AG09319 (cell line): ENCODE measurements around the gene SERPINB6.
"Not testable (repeated sequence)": the region's sequence is repeated elsewhere in the genome, so short reads cannot be mapped to it uniquely, and the experiment has no call there.

Source experiments
- DNase-seq: peaks from one replicate; pipeline ENCODE4 v3.0.0-alpha.2; 2010; ENCODE audit warnings: low read depth; ENCODE audit errors: extremely low read depth
- TF ChIP-seq, protein P1 (sequence below): IDR thresholded peaks from 2 replicates; pipeline ENCODE4 v1.5.1; 2011; ENCODE audit warnings: low read depth, mild to moderate bottlenecking, inconsistent platforms, low read length, moderate library complexity

Gene SERPINB6

DNA sequence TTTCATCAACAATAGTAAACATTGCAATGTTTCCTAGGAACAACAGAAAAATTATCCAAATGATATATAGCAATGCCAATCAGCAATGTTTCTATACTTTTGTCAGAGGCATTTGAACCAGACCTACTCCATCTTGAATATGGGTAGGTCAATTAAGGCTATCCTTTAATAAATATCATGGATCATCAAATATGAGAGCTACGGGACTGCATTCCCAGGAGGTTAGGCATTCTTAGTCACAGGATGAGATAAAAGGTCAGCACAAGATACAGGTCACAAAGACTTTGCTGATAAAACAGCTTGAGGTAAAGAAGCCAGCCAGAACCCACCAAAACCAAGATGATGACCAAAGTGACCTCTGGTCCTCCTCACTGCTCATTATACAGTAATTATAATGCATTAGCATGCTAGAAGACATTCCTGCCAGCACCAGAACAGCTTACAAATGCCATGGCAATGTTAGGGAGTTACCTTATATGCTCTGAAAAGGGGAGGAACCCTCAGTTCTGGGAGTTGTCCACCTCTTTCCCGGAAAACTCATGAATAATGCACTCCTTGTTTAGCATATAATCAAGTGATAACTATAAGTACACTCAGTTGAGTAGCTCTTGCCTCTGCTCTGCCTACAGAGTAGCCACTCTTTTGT, 8.6 kb upstream of the SERPINB6 start:
- no peak for DNase-seq
- TF ChIP-seq, protein P1, sequence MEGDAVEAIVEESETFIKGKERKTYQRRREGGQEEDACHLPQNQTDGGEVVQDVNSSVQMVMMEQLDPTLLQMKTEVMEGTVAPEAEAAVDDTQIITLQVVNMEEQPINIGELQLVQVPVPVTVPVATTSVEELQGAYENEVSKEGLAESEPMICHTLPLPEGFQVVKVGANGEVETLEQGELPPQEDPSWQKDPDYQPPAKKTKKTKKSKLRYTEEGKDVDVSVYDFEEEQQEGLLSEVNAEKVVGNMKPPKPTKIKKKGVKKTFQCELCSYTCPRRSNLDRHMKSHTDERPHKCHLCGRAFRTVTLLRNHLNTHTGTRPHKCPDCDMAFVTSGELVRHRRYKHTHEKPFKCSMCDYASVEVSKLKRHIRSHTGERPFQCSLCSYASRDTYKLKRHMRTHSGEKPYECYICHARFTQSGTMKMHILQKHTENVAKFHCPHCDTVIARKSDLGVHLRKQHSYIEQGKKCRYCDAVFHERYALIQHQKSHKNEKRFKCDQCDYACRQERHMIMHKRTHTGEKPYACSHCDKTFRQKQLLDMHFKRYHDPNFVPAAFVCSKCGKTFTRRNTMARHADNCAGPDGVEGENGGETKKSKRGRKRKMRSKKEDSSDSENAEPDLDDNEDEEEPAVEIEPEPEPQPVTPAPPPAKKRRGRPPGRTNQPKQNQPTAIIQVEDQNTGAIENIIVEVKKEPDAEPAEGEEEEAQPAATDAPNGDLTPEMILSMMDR = no peak

GRCh38 chr6:2978923-2979322, 7.6 kb upstream of the SERPINB6 start:
- no peak for DNase-seq
- TF ChIP-seq, protein P1 = no peak

GRCh38 chr6:2977799-2978590, 6.6 kb upstream of the SERPINB6 start:
- no peak for DNase-seq
- TF ChIP-seq, protein P1 = no peak

DNA sequence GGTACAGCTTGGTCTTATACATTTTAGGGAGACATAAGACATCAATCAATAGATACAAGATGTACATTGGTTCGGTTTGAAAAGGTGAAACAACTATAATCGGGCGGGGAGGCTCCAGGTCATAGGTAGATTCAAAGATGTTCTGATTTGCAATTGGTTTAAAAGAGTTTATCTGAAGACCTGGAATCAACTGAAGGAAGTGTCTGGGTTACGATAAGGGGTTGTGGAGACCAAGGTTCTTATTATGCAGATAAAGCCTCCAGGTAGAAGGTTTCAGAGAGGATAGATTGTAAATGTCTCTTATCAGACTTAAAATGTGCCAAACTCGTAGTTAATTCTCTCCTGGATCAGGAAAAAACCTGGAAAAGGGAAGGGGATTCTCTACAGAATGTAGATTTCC, 5.9 kb upstream of the SERPINB6 start:
- no peak for DNase-seq
- TF ChIP-seq, protein P1 = no peak

DNA sequence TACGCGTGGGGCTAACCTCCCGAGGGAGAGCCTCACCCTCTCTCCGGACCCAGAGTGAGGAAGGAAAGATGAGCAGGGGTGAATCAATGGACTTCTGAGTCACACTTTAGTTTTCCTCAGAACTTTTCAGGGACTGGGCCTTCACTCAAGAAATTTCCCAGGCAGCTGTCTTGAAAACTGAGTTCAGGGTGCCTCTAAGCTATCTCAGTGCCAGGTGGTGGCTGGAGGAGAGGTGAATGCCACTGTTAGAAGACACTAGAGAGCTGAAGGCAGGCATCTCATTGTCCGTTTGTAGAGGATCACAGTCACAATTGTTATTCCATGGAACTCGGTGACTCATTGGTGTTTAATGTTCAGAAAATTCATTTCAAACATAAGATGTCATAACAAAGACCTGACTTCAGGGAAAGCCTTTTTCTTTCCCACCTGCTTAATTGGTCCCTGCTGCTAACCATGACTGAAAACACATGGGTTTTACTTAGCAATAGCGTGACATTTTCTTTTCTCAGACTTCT, 5.3 kb upstream of the SERPINB6 start:
- TF ChIP-seq, protein P1 = no peak
- DNase-seq = no peak

- TF ChIP-seq, protein P1 = no peak
These were observed 4.7 kb upstream of the SERPINB6 start for GRCh38 chr6:2976060-2976459.

GRCh38 chr6:2973676-2974075, 2.3 kb upstream of the SERPINB6 start:
- TF ChIP-seq, protein P1 = no peak
- DNase-seq = no peak

More at GRCh38 chr6:2976060-2976459, 4.7 kb upstream of the SERPINB6 start:
- no peak for DNase-seq

- not testable (repeated sequence) for DNase-seq
These were observed 1.8 kb upstream of the SERPINB6 start for GRCh38 chr6:2973180-2973579.

GRCh38 chr6:2972685-2973084, 1.3 kb upstream of the SERPINB6 start:
- DNase-seq = not testable (repeated sequence)

DNA sequence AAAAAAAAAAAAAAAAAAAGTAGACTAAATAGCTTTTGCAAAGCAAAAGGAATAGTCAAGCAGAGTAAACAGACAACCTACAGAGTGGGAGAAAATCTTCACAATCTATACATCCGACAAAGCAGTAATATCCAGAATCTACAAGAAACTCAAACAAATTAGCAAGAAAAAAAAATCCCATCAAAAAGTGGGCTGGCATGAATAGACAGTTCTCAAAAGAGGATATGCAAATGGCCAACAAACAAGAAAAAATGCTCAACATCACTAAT, 786 bp upstream of the SERPINB6 start:
- not testable (repeated sequence) for DNase-seq
